Neuronal stem cell (in vitro differentiated cells): ENCODE results near the gene SSU72.

Experiments
- DNase-seq: peaks from one replicate; pipeline ENCODE4 v3.0.0-alpha.2; 2013; ENCODE audit warnings: low spot score
- H2AFZ ChIP-seq: one replicate; pipeline ENCODE4 v1.6.1; 2013; ENCODE audit warnings: mild to moderate bottlenecking, low read length, inconsistent platforms
- H2AK5ac ChIP-seq: 2 replicates; pipeline ENCODE4 v1.6.1; 2013; ENCODE audit warnings: low read depth, mild to moderate bottlenecking, inconsistent platforms, low read length, moderate library complexity, mixed read lengths
- H2BK120ac ChIP-seq: 2 replicates; pipeline ENCODE4 v1.6.1; 2013; ENCODE audit warnings: low read depth, mild to moderate bottlenecking, inconsistent platforms, low read length, moderate library complexity, mixed read lengths
- H2BK12ac ChIP-seq: one replicate; pipeline ENCODE4 v1.6.1; 2013; ENCODE audit warnings: low read length, inconsistent platforms
- H2BK15ac ChIP-seq: 2 replicates; pipeline ENCODE4 v1.6.1; 2013; ENCODE audit warnings: mild to moderate bottlenecking, low read length, inconsistent platforms, mixed read lengths
- H2BK5ac ChIP-seq: one replicate; pipeline ENCODE4 v1.6.1; 2013; ENCODE audit warnings: inconsistent platforms, mild to moderate bottlenecking, low read length, moderate library complexity
- H3K14ac ChIP-seq: one replicate; pipeline ENCODE4 v1.6.1; 2013; ENCODE audit warnings: low read length, inconsistent platforms
- H3K18ac ChIP-seq: 2 replicates; pipeline ENCODE4 v1.6.1; 2013; ENCODE audit warnings: low read length, inconsistent platforms
- H3K23ac ChIP-seq: 2 replicates; pipeline ENCODE4 v1.6.1; 2013; ENCODE audit warnings: low read depth, mild to moderate bottlenecking, mixed read lengths, low read length, inconsistent platforms; ENCODE audit not compliant: poor library complexity
- H3K27ac ChIP-seq: replicated peaks from 3 replicates; pipeline ENCODE4 v1.5.1; 2013; ENCODE audit warnings: low read length, inconsistent platforms
- H3K27me3 ChIP-seq, 3 experiments: 2 replicates each; pipeline ENCODE4 v1.6.1; 2013; ENCODE audit warnings: low read length in 3 of 3, mild to moderate bottlenecking in 2 of 3, inconsistent platforms in 1 of 3, low read depth in 1 of 3, mixed read lengths in 1 of 3, moderate library complexity in 1 of 3; ENCODE audit not compliant: control insufficient read depth in 3 of 3, insufficient read depth in 3 of 3
- H3K36me3 ChIP-seq, 2 donors: replicated peaks in 1 of 2; 2 replicates each; pipeline ENCODE4 v1.6.1; 2013; ENCODE audit warnings: low read length in 2 of 2; ENCODE audit not compliant: control insufficient read depth in 2 of 2, insufficient read depth in 2 of 2
- H3K4ac ChIP-seq: 2 replicates; pipeline ENCODE4 v1.6.1; 2013; ENCODE audit warnings: inconsistent platforms, mild to moderate bottlenecking, low read length, moderate library complexity
- H3K4me1 ChIP-seq, 2 donors: 1 replicate in 1 of 2; 2 replicates in 1 of 2; pipeline ENCODE4 v1.6.1; 2013; ENCODE audit warnings: low read length in 2 of 2, low read depth in 1 of 2; ENCODE audit not compliant: control insufficient read depth in 2 of 2, insufficient read depth in 1 of 2
- H3K4me2 ChIP-seq: one replicate; pipeline ENCODE4 v1.6.1; 2013; ENCODE audit warnings: mild to moderate bottlenecking, low read length, inconsistent platforms; ENCODE audit not compliant: insufficient read depth, poor library complexity, severe bottlenecking
- H3K4me3 ChIP-seq, 2 donors: 2 replicates each; pipeline ENCODE4 v1.5.1; 2013; ENCODE audit warnings: low read length in 2 of 2, mild to moderate bottlenecking in 2 of 2, inconsistent platforms in 1 of 2, moderate library complexity in 1 of 2
- H3K79me1 ChIP-seq: one replicate; pipeline ENCODE4 v1.6.1; 2013; ENCODE audit warnings: low read depth, mild to moderate bottlenecking, inconsistent platforms, low read length, moderate library complexity
- H3K9ac ChIP-seq: one replicate; pipeline ENCODE4 v1.6.1; 2013; ENCODE audit warnings: mild to moderate bottlenecking, low read depth, low read length, inconsistent platforms; ENCODE audit not compliant: poor library complexity
- H3K9me3 ChIP-seq, 2 donors: replicated peaks in 1 of 2; 2 replicates each; pipeline versions ENCODE3 to v1.6.1; 2013; ENCODE audit warnings: low read length in 2 of 2, mild to moderate bottlenecking in 2 of 2, inconsistent platforms in 1 of 2, low read depth in 1 of 2, mixed read lengths in 1 of 2, moderate library complexity in 1 of 2; ENCODE audit not compliant: control insufficient read depth in 2 of 2, insufficient read depth in 1 of 2
- H4K8ac ChIP-seq: one replicate; pipeline ENCODE4 v1.6.1; 2013; ENCODE audit warnings: low read depth, mild to moderate bottlenecking, inconsistent platforms, low read length, moderate library complexity
- H4K91ac ChIP-seq: one replicate; pipeline ENCODE4 v1.6.1; 2013; ENCODE audit warnings: low read length, low read depth, mild to moderate bottlenecking, inconsistent platforms; ENCODE audit not compliant: poor library complexity
- WGBS, 2 donors: extraction: QIAGEN DNeasy Blood & Tissue Kit; methylation state at CpG; one replicate each; pipeline ENCODE4 v1.1.7; 2013; ENCODE audit warnings: missing lambda C conversion rate in 2 of 2, mixed read lengths in 1 of 2; ENCODE audit not compliant: insufficient read length in 2 of 2, insufficient replicate concordance in 1 of 2; ENCODE audit errors: extremely low coverage in 2 of 2; 5-methylcytosine and 5-hydroxymethylcytosine counted together

SSU72 gene

DNA sequence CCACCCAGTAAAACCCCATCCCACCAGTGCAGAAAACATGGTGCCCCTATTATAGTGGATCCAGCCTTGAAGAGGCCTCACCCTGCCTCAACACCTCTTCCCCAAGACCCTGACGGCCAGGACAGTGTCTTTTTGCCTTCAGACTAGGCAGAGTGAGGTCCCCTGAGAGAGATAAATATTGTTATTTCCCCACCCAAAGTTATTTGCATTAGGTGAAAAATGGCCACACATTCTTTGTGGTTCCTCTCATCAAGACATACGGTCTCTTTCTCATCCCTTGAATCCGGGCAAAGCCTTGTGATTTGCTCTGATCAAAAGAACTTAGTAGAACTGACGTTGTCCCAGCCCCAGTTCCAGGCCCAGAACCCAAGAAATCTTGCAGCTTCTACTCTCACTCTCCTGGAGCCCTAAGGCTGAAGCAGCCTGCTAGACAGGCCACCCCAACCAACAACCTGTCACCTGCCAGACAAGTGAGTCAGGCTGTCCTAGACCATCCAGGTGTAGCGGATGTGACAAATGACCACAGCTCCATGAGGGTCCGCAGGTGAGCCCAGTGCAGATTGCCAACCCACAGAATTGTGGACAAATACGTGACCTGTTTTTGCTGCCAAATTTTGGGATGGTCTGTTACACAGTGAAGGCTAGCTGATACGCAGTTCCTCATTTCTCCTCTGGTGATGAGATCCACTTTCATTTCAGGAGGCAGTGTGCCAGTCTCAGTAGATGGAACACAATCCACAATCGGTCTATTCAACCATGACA, 8.1 kb upstream of the SSU72 start:
- Histone ChIP-seq H3K4me1 (no peaks in the 10 kb centered on the region), H3K4me2 (no peak overlapping the region), H4K8ac (no peak overlapping the region), H2AFZ (no peak overlapping the region), H3K9me3 (no peaks in the 10 kb centered on the region), H3K9ac (no peak overlapping the region), H3K36me3 (no peaks in the 10 kb centered on the region), H2BK15ac (no peak overlapping the region), H2BK5ac (no peak overlapping the region), H3K23ac (no peak overlapping the region), H3K14ac (no peak overlapping the region), H2AK5ac (no peak overlapping the region), H3K27ac (no peak overlapping the region), H2BK12ac (no peak overlapping the region), H4K91ac (no peak overlapping the region), H3K4ac (no peak overlapping the region), H2BK120ac (no peak overlapping the region), H3K4me3 (no peak overlapping the region), H3K27me3 (peaks cover 0 to 40% (median 7%) of the 10 kb centered on the region in 3 experiments), H3K79me1 (no peaks in the 10 kb centered on the region), H3K18ac (no peak overlapping the region)
- DNase-seq: no peak
- no CpG with 5 or more reads among the region's 9 CpGs for WGBS, 2 donors

GRCh38 chr1:1578371-1578940, 3.8 kb upstream of the SSU72 start:
- peak overlapping the region; percentile 70 for H2AK5ac ChIP-seq
- no peak overlapping the region for H3K23ac ChIP-seq
- H2AFZ ChIP-seq: peak overlapping the region; percentile 29
- no peak overlapping the region for H2BK12ac ChIP-seq
- no peak overlapping the region for H3K4ac ChIP-seq
- no peak overlapping the region for H4K91ac ChIP-seq
- no peak overlapping the region for H4K8ac ChIP-seq
- H3K4me3 ChIP-seq: no peak overlapping the region
- no peak overlapping the region for H2BK5ac ChIP-seq
- peaks cover 2 to 3% of the 10 kb centered on the region in 2 donors for H3K4me1 ChIP-seq
- H3K27ac ChIP-seq: no peak overlapping the region
- peaks cover 0 to 34% (median 6%) of the 10 kb centered on the region in 3 experiments for H3K27me3 ChIP-seq
- H3K79me1 ChIP-seq: peaks cover 2% of the 10 kb centered on the region
- no peak for DNase-seq
- H3K9me3 ChIP-seq: no peaks in the 10 kb centered on the region
- no peak overlapping the region for H2BK120ac ChIP-seq
- H3K14ac ChIP-seq: no peak overlapping the region
- no peaks in the 10 kb centered on the region for H3K36me3 ChIP-seq
- no peak overlapping the region for H3K18ac ChIP-seq
- H3K9ac ChIP-seq: no peak overlapping the region
- WGBS, 2 donors: no CpG with 5 or more reads among the region's 13 CpGs
- H2BK15ac ChIP-seq: no peak overlapping the region
- H3K4me2 ChIP-seq: no peak overlapping the region

GRCh38 chr1:1577367-1578011, 2.8 kb upstream of the SSU72 start:
- H3K4me3 ChIP-seq: peak overlapping the region in 1 of 2 donors; percentile 1
- H2BK5ac ChIP-seq: no peak overlapping the region
- H3K23ac ChIP-seq: peak overlapping the region; percentile 44
- peaks cover 3 to 5% of the 10 kb centered on the region in 2 donors for H3K4me1 ChIP-seq
- H2AFZ ChIP-seq: peak overlapping the region; percentile 17
- H3K27ac ChIP-seq: no peak overlapping the region
- H4K91ac ChIP-seq: no peak overlapping the region
- H3K18ac ChIP-seq: no peak overlapping the region
- peaks cover 2% of the 10 kb centered on the region for H3K79me1 ChIP-seq
- no peak overlapping the region for H2BK15ac ChIP-seq
- DNase-seq: no peak
- peak overlapping the region; percentile 21 for H3K9ac ChIP-seq
- peak overlapping the region; percentile 56 for H2AK5ac ChIP-seq
- no peak overlapping the region for H3K4ac ChIP-seq
- no CpG with 5 or more reads among the region's 10 CpGs for WGBS, 2 donors
- no peak overlapping the region for H2BK120ac ChIP-seq
- H2BK12ac ChIP-seq: peak overlapping the region; percentile 10
- no peaks in the 10 kb centered on the region for H3K9me3 ChIP-seq
- no peak overlapping the region for H4K8ac ChIP-seq
- H3K14ac ChIP-seq: no peak overlapping the region
- H3K36me3 ChIP-seq: peaks cover 0 to 7% of the 10 kb centered on the region in 2 donors
- no peak overlapping the region for H3K4me2 ChIP-seq
- H3K27me3 ChIP-seq: peaks cover 0 to 25% (median 6%) of the 10 kb centered on the region in 3 experiments
